GM12891 (cell line): ENCODE data around the gene GPR84.

ENCODE experiments used
- DNase-seq: peaks from one replicate; pipeline ENCODE4 v3.0.0; 2011; ENCODE audit warnings: low spot score; ENCODE audit not compliant: insufficient read length
- FAIRE-seq: peaks from 2 replicates; lab custom pipeline; 2011; peaks lifted over from hg19 to GRCh38; lab: Jason Lieb, UNC
- PAX5 ChIP-seq: IDR thresholded peaks from 2 replicates; pipeline ENCODE4 v1.6.1; 2011; ENCODE audit warnings: low read length, moderate library complexity, mild to moderate bottlenecking; ENCODE audit not compliant: insufficient read depth, severe bottlenecking
- POLR2A ChIP-seq: IDR thresholded peaks from 2 replicates; pipeline ENCODE4 v1.6.1; 2011; ENCODE audit warnings: low read depth, low read length, control low read depth
- POLR2AphosphoS5 ChIP-seq: IDR thresholded peaks from 2 replicates; pipeline ENCODE4 v1.6.1; 2011; ENCODE audit warnings: low read depth, low read length, control low read depth
- POU2F2 ChIP-seq: IDR thresholded peaks from 2 replicates; pipeline ENCODE4 v1.6.1; 2011; ENCODE audit warnings: low read depth, mild to moderate bottlenecking, control low read depth, low read length, moderate library complexity
- SPI1 ChIP-seq: IDR thresholded peaks from 2 replicates; pipeline ENCODE4 v1.6.1; 2011; ENCODE audit warnings: low read depth, low read length, control low read depth
- TAF1 ChIP-seq: IDR thresholded peaks from 2 replicates; pipeline ENCODE4 v1.6.1; 2011; ENCODE audit warnings: low read depth, low read length, control low read depth

GPR84 gene

GRCh38 chr12:54384591-54385041, 20.3 kb upstream of the GPR84 start, which contains the start of gene ZNF385A:
TSS of gene ZNF385A (minus strand) at chr12:54384733. CDS start at chr12:54384514, 219 bp downstream.
- DNase-seq: no peak
- FAIRE-seq: no peak
- TF ChIP-seq POLR2A (no peak), SPI1 (peak; percentile 91)

- TF ChIP-seq TAF1 (no peak), POLR2A (no peak), POU2F2 (no peak), PAX5 (no peak), SPI1 (no peak), POLR2AphosphoS5 (no peak)
- no peak for FAIRE-seq
- no peak for DNase-seq
Observed at GRCh38 chr12:54383041-54383609, 18.8 kb upstream of the GPR84 start.

- no peak for FAIRE-seq
Observed at GRCh38 chr12:54381136-54381535, 16.9 kb upstream of the GPR84 start.

GRCh38 chr12:54379398-54380201, 15.3 kb upstream of the GPR84 start:
- FAIRE-seq (peak; percentile 87), DNase-seq (peak; percentile 92)
- TF ChIP-seq PAX5 (no peak), SPI1 (0 out of 2 replicates have a peak, but pooled peaks have one; percentile 2)

More at GRCh38 chr12:54381136-54381535, 16.9 kb upstream of the GPR84 start:
- no peak for DNase-seq
- TF ChIP-seq POLR2AphosphoS5 (no peak), POLR2A (no peak), POU2F2 (no peak)

GRCh38 chr12:54378796-54379397, 14.6 kb upstream of the GPR84 start:
- FAIRE-seq: no peak
- no peak for DNase-seq
- TF ChIP-seq POLR2A (no peak), POLR2AphosphoS5 (no peak), PAX5 (no peak), TAF1 (no peak), POU2F2 (no peak), SPI1 (no peak)

GRCh38 chr12:54377797-54378515, 13.7 kb upstream of the GPR84 start:
- FAIRE-seq (no peak), DNase-seq (no peak)
- TF ChIP-seq POLR2A (no peak), PAX5 (no peak), TAF1 (no peak), POU2F2 (no peak), SPI1 (no peak), POLR2AphosphoS5 (no peak)

GRCh38 chr12:54377007-54377406, 12.7 kb upstream of the GPR84 start:
- DNase-seq (no peak), FAIRE-seq (no peak)
- TF ChIP-seq POU2F2: no peak
- no peak for TF ChIP-seq POLR2A

GRCh38 chr12:54376596-54376995, 12.3 kb upstream of the GPR84 start:
- DNase-seq (no peak), FAIRE-seq (no peak)

GRCh38 chr12:54375259-54375579, 10.9 kb upstream of the GPR84 start:
- TF ChIP-seq POLR2AphosphoS5: no peak
- no peak for TF ChIP-seq TAF1
- FAIRE-seq (no peak), DNase-seq (no peak)

More at GRCh38 chr12:54376596-54376995, 12.3 kb upstream of the GPR84 start:
- TF ChIP-seq POLR2A: no peak
- no peak for TF ChIP-seq POLR2AphosphoS5
- TF ChIP-seq TAF1: no peak
- no peak for TF ChIP-seq POU2F2
- no peak for TF ChIP-seq SPI1
- TF ChIP-seq PAX5: no peak

GRCh38 chr12:54374562-54375258, 10.4 kb upstream of the GPR84 start:
- DNase-seq: no peak
- TF ChIP-seq TAF1 (no peak), POLR2A (no peak), POU2F2 (no peak), PAX5 (no peak), POLR2AphosphoS5 (no peak), SPI1 (no peak)
- FAIRE-seq: no peak
